Activated T-cell treated with anti-CD3 and anti-CD28 coated beads, Interleukin-2, amount 50 U/mL, for 4 hours (primary cell): ENCODE data around the gene RHOG. TPM values are rescaled to one million over a fixed set of nuclear protein-coding genes. Genes with fewer than 3 reads are reported as not detected.
"Not testable (repeated sequence)": the region's sequence is repeated elsewhere in the genome, so short reads cannot be mapped to it uniquely, and the experiment has no call there.

Experiments
- ATAC-seq, 2 donors: fragments of 200-7000 bp; cut with Tn5 transposase; one replicate each; pipeline ENCODE4 v1.10.0; 2021
- DNase-seq: peaks from one replicate; pipeline ENCODE4 v3.0.0-alpha.2; 2020
- H3K27me3 Mint-ChIP-seq: one replicate; pipeline ENCODE4 v1.8.0; 2021; ENCODE audit warnings: low read depth, mixed read lengths
- H3K36me3 Mint-ChIP-seq: one replicate; pipeline ENCODE4 v1.8.0; 2022; ENCODE audit warnings: mixed read lengths; ENCODE audit not compliant: insufficient read depth
- H3K4me1 Mint-ChIP-seq: one replicate; pipeline ENCODE4 v1.8.0; 2021; ENCODE audit warnings: low read depth, mixed read lengths
- H3K4me3 Mint-ChIP-seq: one replicate; pipeline ENCODE4 v1.8.0; 2021; ENCODE audit warnings: mild to moderate bottlenecking, moderate library complexity, mixed read lengths
- H3K9me3 Mint-ChIP-seq: one replicate; pipeline ENCODE4 v1.8.0; 2021; ENCODE audit warnings: mixed read lengths
- total RNA-seq, 3 donors: library from RNA; stranded (reverse); gene quantifications; one replicate each; pipeline ENCODE4 v1.2.1, GENCODE V29; 2021

The RHOG gene
- total RNA-seq, 3 donors from 2014 or later = 174 to 187 (median 184) TPM

DNA sequence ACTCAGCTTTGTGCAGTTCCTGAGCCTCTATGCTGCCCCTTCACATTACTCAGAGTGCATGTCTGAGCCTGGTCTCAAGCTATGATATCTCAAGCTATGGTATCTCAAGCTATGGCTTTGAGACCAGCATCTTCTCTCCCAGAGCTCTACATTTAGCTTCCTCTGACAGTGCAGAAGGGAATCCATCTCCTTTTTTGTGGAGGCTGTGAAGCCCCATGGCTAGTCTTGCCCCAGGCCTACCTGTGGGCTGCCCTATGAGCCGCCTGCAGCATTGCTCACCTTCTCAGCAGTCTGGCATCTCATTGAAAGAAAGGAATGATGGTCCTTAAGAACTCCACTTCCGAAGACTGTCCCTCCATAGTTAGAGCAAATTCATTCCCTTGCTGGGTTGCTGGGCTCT lies 19.8 kb downstream of the RHOG start:
- peaks cover 7% of the 10 kb centered on the region for H3K36me3 Mint-ChIP-seq

DNA sequence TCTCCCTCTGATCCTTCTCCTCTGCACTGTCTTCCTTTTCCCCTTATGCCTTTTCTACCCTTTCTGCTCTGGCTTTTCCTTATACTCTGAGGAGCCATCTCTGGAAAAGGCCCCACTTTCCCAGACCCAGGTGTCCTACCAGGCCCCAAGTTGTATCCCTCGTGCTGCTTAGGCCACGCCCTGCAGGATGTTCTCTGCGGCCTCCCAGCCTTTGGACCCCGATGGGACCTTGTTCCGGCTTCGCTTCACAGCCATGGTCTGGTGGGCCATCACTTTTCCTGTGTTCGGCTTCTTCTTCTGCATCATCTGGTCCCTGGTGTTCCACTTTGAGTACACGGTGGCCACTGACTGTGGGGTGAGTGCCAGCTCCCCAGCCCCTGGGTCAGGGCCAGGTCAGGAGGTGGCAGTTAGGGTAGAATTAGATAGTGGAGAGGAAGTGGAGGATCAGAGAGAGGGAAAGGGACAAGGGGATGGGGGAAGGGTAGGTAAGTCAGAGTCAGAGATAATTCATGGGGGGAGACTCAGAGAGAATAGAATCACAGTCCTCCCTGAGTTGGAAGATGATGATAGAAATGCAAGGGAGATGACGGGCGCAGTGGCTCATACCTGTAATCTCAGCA lies 23.5 kb downstream of the RHOG start:
- no peaks in the 10 kb centered on the region for H3K27me3 Mint-ChIP-seq
- DNase-seq = no peak
- ATAC-seq = no peak
- H3K9me3 Mint-ChIP-seq = no peaks in the 10 kb centered on the region
- H3K36me3 Mint-ChIP-seq = no peaks in the 10 kb centered on the region
- H3K4me3 Mint-ChIP-seq = no peak overlapping the region
- no peaks in the 10 kb centered on the region for H3K4me1 Mint-ChIP-seq

More for the DNA sequence above, 19.8 kb downstream of the RHOG start:
- Mint-ChIP-seq H3K4me3 (no peak overlapping the region), H3K9me3 (no peaks in the 10 kb centered on the region), H3K4me1 (peaks cover 21% of the 10 kb centered on the region), H3K27me3 (no peaks in the 10 kb centered on the region)
- no peak for ATAC-seq
- no peak for DNase-seq

GRCh38 chr11:3816673-3817072 lies 24.1 kb downstream of the RHOG start:
- no peaks in the 10 kb centered on the region for H3K4me1 Mint-ChIP-seq
- no peaks in the 10 kb centered on the region for H3K36me3 Mint-ChIP-seq
- H3K4me3 Mint-ChIP-seq = no peak overlapping the region
- ATAC-seq (no peak), DNase-seq (no peak)
- no peaks in the 10 kb centered on the region for H3K27me3 Mint-ChIP-seq
- H3K9me3 Mint-ChIP-seq = no peaks in the 10 kb centered on the region

GRCh38 chr11:3815845-3816244 lies 24.9 kb downstream of the RHOG start:
- no peak for ATAC-seq
- Mint-ChIP-seq H3K4me3 (no peak overlapping the region), H3K4me1 (no peaks in the 10 kb centered on the region), H3K36me3 (no peaks in the 10 kb centered on the region), H3K27me3 (no peaks in the 10 kb centered on the region), H3K9me3 (no peaks in the 10 kb centered on the region)
- DNase-seq = no peak

DNA sequence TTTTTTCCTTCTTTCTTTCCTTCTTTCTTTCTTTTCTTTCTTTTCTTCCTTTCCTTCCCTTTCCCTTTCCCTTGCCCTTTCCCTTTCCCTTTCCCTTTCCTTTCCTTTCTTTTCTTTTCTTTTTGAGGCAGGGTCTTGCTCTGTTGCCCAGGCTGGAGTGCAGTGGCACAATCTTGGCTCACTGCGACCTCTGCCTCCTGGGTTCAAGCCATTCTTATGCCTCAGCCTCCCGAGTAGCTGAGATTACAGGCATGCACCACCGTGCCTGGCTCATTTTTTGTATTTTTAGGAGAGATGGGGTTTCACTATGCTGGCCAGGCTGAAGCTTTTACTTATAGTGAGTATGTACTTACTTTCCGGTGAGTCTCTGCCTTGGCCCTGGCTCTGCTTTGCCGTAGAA lies 25.9 kb downstream of the RHOG start:
- H3K4me1 Mint-ChIP-seq, H3K27me3 Mint-ChIP-seq, H3K36me3 Mint-ChIP-seq, ATAC-seq, DNase-seq, H3K4me3 Mint-ChIP-seq, H3K9me3 Mint-ChIP-seq: not testable (repeated sequence)

- ATAC-seq (no peak), DNase-seq (no peak)
- Mint-ChIP-seq H3K36me3 (no peaks in the 10 kb centered on the region), H3K9me3 (no peaks in the 10 kb centered on the region), H3K27me3 (no peaks in the 10 kb centered on the region), H3K4me3 (no peak overlapping the region), H3K4me1 (peaks cover 10% of the 10 kb centered on the region)
Measured at GRCh38 chr11:3810951-3811350, 29.8 kb downstream of the RHOG start.

DNA sequence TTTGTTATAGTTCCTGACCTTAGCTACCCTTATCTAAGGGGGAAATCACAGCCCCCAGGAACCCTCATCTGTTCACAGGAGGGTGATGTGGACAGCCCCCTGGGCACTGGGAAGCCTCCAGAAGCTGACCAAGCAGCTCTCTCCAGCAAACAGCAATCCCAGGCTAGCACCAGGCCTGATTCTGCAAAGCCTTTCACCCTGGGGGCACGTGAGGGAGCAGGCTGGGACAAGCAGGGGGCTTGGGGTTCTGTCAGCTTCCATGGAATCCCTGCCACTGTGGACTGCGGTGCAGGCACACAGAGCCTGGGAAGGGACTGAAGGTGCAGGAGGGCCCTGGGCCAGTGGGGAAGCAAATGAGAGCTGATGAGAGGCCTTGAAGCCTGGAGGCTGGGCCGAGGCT lies 30.3 kb downstream of the RHOG start:
- Mint-ChIP-seq H3K4me3 (no peak overlapping the region), H3K36me3 (no peaks in the 10 kb centered on the region), H3K4me1 (peaks cover 10% of the 10 kb centered on the region), H3K9me3 (no peaks in the 10 kb centered on the region), H3K27me3 (no peaks in the 10 kb centered on the region)
- no peak for DNase-seq
- ATAC-seq = no peak

- Mint-ChIP-seq H3K4me3 (no peak overlapping the region), H3K4me1 (peaks cover 10% of the 10 kb centered on the region), H3K9me3 (no peaks in the 10 kb centered on the region), H3K36me3 (no peaks in the 10 kb centered on the region), H3K27me3 (no peaks in the 10 kb centered on the region)
- no peak for ATAC-seq
- DNase-seq = no peak
Measured at GRCh38 chr11:3809624-3809928, 31.2 kb downstream of the RHOG start.

DNA sequence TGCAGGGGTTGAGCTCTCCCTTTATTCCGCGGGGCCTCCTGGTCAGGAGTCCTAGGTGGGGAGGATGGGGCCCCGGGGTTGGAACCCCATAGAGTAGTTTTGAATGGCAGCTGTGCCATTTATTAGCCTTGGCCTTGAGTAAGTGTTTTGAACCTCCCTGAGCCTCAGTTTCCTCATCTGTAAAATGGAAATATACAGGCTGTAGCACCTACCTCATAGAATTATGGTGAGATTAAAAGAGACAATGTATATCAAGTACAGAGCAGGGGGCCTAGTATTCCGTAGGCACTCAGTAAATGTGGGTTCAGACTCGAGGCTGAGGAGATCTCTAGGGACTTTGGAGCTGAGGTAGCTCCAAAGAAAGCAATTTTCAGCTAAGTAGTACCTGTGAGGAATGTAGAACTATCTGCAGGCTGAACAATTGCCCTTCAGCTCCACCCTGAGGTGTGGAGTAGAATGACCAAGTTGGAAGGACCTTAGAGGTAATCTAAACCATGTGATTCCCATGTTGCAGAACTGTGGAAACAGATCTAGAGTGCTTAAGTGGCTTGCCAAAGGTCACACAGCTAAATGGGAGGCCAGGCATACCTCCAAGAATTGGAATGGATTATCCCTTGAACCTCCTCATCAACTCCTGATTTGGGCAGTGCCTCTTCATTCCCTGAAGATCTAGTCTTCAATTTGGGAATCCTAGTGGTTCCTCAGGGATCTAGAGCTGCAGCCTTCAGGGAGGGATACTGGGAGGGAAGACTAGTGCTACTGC lies 31.7 kb downstream of the RHOG start:
- DNase-seq (no peak), ATAC-seq (peak; percentile 63 to 69)
- Mint-ChIP-seq H3K27me3 (no peaks in the 10 kb centered on the region), H3K4me3 (peak overlapping the region; percentile 97), H3K9me3 (no peaks in the 10 kb centered on the region), H3K36me3 (no peaks in the 10 kb centered on the region), H3K4me1 (peaks cover 12% of the 10 kb centered on the region)

DNA sequence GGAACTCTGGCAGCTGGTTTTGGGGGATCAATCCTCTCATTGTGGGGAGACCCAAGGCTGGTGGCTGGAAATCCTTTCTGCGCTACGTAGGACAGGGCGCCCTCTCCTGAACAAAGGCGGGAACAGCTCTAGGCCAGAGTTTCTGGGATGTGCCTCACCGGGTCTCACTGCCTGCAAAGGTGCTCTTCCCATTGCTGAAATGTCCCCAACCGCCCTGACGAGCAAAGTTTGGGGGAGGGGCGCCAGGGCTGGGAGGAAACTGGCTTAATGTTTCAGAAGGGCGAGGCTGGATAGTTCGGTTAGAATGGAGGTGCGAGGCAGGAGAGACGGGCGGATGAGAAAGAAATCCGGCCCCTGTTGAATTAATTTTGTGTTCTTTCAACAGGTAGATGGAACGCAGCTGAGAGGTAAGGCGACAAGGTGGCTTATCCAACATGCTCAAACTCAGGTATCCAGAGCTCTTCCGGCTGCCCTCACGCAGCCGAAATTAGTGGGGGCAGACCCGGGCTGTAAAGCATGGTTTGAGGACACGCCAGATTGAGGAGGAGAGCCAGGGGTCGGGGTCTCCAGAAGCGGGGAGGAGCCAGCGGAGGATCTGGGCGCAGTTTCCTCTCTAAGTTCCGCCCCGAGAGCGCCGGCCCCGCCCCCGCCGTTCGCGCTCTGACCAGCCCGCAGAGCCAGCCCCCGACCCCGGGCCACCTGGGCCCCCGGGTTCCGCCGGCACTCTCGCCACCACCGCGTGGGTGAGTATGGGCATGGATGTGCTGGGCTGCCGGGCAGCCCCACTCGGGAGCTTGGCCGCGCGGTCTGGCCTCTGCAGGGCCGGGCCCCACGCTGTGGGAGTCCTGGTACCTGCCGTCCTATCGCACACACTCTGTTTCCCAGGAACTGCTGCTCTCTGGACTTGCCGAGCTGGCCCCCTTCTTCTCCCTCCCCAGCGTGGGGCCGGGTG lies 32.6 kb downstream of the RHOG start, which contains the start of gene PGAP2:
Gene PGAP2, plus strand, starts transcription at position 652 of the 952 bp plus-strand sequence. CDS start 2,700 bp downstream, outside the sequence.
- ATAC-seq = peak; percentile 82 to 85

DNA sequence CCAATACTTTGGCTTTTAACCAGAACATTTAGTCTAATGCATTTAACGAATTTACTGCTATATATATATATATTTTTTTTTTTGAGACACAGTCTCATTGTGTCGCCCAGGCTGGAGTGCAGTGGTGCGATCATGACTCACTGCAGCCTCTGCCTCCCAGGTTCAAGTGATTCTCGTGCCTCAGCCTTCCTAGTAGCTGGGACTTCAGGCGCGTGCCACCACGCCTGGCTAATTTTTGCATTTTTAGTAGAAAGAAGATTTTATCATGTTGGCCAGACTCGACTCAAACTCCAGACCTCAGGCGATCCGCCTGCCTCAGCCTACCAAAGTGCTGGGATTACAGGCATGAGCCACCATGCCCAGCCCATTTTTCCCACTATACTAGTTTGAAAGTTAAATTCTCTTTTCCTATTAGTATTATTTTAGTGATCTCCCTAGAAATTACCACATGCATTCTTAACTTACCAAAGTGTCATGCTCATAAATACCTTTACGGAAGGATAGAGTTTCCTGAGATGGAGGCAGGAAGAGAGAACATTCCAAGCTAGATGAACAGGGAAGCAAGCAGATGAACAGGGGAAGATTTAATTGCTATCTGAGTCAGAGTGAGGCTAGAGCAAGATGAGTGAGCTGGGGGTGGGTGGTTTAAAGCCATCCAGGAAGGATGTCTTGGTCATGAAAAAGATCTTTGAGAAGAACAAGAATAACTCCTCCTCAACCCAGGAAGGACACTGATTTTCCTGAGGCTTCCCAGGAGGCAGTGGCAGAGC lies 36.8 kb downstream of the RHOG start:
- H3K27me3 Mint-ChIP-seq = no peaks in the 10 kb centered on the region
- H3K4me3 Mint-ChIP-seq = no peak overlapping the region
- H3K36me3 Mint-ChIP-seq = peaks cover 2% of the 10 kb centered on the region
- no peak for DNase-seq
- H3K4me1 Mint-ChIP-seq = peaks cover 13% of the 10 kb centered on the region
- no peak for ATAC-seq
- no peaks in the 10 kb centered on the region for H3K9me3 Mint-ChIP-seq

More for the DNA sequence above, 32.6 kb downstream of the RHOG start, which contains the start of gene PGAP2:
- H3K4me1 Mint-ChIP-seq = peaks cover 13% of the 10 kb centered on the region
- peak; percentile 35 for DNase-seq
- no peaks in the 10 kb centered on the region for H3K36me3 Mint-ChIP-seq
- H3K4me3 Mint-ChIP-seq = peak within 1 kb of the TSS; percentile 97
- no peaks in the 10 kb centered on the region for H3K27me3 Mint-ChIP-seq
- H3K9me3 Mint-ChIP-seq = no peaks in the 10 kb centered on the region

DNA sequence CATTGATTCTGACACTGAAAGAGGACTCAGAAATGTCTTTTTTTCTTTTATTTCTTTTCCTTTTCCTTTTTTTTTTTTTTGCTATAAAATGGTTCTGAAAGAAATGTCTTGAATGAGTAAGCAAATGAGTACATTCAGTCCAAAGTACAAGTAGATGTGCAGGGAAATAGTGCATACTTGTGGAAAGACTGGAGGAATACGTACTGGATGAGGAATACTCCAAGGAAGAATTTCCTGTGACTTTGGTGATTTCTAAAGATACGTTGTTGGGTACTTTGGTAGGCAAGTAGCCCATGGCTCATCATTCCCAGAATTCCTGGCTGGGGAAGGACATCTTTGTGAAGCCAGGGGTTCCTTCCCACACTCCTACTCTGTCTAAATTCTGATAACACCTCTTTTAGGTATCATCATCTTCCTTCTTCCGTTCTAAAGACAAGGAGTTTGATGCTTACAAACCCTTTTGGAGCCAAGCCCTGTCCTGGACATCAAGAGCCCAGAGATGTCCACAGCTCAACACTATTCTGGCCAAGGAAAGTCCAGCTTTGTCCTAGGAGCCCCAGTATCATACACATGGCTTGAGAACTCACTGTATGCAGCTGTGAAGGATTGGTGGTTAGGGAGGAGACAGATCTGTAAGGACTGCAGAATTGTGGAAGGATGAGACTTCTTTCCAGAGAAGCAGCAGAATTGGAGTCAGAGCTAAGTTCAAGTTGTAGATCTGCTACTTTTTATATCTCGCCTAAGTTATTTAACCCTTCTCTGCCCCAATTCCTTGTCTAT lies 38.6 kb downstream of the RHOG start:
- H3K27me3 Mint-ChIP-seq = no peaks in the 10 kb centered on the region
- H3K9me3 Mint-ChIP-seq = no peaks in the 10 kb centered on the region
- H3K36me3 Mint-ChIP-seq = peaks cover 2% of the 10 kb centered on the region
- H3K4me3 Mint-ChIP-seq = no peak overlapping the region
- ATAC-seq = no peak
- no peak for DNase-seq
- peaks cover 11% of the 10 kb centered on the region for H3K4me1 Mint-ChIP-seq

GRCh38 chr11:3799873-3800272 lies 40.9 kb downstream of the RHOG start:
- H3K9me3 Mint-ChIP-seq = no peaks in the 10 kb centered on the region
- peaks cover 26% of the 10 kb centered on the region for H3K4me1 Mint-ChIP-seq
- ATAC-seq (no peak), DNase-seq (no peak)
- H3K27me3 Mint-ChIP-seq = no peaks in the 10 kb centered on the region
- peaks cover 4% of the 10 kb centered on the region for H3K36me3 Mint-ChIP-seq
- H3K4me3 Mint-ChIP-seq = no peak overlapping the region
